Activated T-cell treated with anti-CD3 and anti-CD28 coated beads for 48 hours (primary cell): ENCODE measurements around the gene CCPG1.

Source experiments
- DNase-seq: peaks from one replicate; pipeline ENCODE4 v3.0.0-alpha.2; 2020; ENCODE audit warnings: low read depth

The CCPG1 gene

DNA sequence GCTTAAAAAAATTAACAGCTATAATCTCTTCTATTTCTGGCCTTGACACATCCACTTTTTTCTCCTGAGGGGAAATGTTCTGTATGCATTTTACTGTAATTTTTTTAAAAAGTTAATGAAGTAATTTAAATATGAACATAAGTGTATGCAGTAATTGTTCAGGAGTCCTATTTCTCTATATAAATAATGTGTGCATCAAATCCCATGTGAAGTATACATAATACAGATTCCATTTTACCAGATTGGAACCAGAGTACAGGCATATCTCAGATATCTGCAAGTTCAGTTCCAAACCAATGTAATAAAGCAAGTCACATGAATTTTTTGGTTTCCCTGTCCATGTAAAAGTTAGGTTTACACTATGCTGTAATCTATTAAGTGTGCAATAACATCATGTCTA is 26.6 kb downstream of the CCPG1 start:
- no peak for DNase-seq

DNA sequence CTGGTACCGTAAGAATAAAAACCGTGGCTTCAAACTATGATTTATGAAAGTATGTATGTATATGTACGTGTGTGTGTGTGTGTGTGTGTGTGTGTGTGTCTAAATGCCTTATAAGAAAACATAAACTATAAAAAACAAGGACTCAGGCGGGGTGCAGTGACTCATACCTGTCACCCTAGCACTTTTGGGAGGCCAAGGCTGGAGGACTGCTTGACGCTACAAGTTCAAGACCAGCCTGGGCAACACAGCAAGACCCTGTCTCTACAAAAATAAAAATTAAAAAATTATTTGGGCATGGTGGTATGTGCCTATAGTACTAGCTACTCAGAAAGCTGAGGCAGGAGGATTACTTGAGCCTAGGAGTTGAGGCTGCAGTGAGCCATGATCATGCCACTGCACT is 29.1 kb downstream of the CCPG1 start:
- no peak for DNase-seq

DNA sequence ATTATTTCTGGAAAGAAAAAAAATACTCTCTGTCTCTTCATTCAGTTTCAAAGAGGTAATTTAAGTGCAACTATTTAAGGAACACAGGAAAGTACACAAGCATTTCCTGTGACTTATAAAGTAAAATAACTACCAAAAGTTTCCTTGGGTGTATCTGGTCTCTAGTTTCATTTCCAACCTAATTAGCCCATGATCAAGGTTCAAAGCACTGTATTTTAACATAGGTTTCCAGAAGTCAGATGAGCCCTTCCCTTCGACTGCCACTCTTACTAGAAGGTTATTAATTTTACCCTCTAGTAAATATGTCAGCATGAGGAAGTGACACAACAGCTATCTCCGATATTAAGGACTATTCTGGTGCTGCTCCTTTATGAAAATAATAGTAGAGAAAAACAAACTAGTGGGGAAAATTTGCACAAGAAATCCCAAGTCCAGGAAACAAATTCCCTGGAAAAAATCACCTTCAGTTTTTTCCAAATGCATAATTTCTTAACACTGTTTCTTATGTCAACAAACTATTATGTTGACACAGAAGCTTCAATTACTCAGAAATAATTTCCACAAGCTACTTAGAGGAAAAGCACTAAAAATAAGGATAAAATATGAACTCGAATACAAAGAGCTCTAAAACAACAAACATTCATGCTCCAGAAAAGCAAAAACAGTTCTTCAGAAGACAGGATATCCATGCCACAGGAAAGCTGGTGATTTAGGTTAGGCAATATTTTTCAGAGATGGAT is 35.3 kb downstream of the CCPG1 start:
- DNase-seq: no peak

DNA sequence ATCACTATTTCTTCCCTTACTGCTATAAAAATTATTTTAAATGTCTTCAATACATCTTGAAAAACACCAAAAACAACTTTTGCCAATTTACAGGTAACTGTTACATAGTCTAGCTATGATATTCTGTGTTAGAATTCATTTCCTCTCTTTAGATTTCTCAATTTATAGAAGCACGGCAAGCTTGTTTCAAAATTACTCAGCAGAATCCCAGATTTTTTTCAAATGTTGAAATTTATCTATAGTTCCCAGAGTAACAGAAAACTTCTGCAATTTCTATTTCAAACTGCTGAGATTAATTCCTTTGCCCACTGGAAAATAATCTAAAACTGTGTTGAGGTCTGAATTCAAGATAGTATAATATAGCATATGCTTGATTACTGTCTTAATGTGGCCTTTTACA is 41.2 kb downstream of the CCPG1 start:
- DNase-seq: no peak

DNA sequence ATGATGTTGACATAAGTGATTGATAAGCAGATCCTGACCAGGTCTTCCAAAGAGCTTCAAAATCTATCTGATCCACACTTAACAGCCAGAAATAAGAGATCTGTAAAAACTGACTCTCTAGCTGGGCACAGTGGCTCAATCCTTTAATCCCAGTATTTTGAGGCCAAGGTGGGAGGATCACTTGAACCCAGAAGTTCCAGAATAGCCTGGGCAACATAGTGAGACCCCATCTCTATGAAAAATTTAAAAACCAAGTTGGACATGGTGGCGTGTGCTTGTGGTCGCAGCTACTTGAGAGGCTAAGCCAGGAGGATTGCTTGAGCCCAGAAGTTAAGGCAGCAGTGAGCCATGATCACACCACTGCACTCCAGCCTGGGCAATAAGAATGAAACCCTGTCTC is 45.5 kb downstream of the CCPG1 start:
- DNase-seq: no peak

DNA sequence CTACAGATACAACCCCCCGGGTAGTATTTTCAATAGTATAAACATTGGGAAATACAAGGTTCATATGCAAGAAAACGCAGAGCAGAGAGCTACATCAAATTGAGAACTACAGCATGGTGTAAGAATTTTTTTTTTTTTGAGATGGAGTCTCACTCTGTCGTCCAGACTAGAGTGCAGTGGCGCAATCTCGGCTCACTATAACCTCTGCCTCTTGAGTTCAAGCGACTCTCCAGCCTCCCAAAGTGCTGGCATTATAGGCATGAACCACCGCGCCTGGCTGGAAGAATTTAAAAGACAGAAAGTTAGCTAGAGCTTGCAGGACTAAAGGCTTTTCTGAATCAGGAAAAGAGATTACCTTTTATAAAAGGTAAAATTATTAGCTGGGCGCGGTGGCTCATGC is 47.1 kb downstream of the CCPG1 start:
- DNase-seq: no peak

DNA sequence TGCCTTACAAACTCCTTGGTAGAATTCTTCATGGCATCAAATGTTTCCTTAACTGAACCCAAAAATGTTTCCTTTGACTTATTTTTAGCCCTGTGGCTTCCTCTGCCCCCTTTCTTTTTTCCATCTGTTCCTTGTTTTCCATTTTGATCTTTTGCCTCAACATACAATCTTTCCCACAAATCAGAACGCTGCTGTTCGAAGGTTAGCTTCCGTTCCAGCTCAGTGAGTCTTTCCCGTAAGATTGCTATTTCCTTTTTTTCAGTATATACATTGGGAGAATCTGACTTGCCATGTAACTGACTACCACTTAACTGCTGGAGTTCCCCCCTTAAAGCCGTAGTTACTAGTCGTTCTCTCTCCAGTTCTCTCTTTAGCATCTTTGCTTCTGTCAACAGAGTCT is 47.9 kb downstream of the CCPG1 start:
- no peak for DNase-seq

DNA sequence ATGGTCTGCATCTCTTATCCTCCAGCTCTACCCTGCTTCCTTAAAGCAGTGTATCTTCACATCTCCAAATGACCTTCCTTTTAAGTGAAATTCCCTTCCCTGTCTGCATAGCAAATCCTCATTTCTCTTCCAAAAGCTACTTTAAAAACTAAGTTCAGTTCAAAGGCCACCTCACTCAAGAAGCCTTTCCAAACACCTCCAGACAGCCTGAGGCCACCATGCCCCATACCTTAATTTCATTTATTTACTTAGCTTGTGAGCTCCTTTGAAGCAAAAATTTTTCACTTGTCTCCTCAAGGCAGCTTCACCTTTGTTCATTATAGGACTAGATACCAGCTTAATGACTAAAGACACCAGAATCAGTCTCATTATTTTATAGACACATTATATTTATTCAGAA is 49.7 kb downstream of the CCPG1 start:
- no peak for DNase-seq

DNA sequence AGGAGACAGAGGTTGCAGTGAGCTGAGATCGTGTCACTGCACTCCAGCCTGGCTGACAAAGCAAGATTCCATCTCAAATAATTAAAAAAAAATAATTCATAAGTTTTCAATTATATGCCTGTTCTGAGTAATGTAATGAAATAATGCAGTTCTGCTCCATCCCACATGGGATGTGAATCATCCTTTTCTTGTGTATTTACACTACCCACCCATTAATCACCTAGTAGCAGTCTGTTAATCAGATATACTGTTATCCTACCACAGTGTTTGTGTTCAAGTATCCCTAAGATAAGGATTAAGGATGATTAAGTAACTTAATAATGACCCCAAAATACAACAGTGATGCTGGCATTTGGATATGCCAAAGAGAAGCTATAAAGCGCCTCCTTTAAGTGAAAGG is 50.4 kb downstream of the CCPG1 start:
- DNase-seq: no peak

DNA sequence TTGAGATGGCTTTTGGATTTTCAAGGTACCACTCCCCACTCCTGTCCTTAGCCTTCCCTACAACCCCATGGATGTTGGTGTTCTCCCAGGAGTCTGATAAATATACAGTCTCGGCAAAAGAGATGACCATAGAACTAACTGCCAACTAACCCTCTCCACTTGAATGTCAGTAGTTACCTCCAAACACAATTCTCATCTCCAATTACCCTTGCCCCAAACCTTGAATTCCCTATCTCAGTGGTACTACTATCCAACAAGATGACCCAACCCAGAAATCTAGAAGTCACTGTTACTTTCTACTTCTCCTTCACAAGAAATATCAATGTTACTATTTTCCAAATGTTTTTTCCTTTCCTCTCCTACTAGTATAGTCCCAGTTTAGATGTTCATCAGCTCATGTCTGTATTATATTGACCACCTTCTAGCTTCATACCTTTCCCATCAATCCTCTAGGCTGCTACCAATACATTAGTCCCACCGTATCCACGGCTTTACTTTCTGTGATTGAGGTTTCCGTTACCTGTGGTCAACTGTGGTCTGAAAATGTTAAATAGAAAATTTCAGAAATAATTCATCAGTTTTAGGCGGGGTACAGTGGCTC is 51.1 kb downstream of the CCPG1 start:
- DNase-seq: no peak

DNA sequence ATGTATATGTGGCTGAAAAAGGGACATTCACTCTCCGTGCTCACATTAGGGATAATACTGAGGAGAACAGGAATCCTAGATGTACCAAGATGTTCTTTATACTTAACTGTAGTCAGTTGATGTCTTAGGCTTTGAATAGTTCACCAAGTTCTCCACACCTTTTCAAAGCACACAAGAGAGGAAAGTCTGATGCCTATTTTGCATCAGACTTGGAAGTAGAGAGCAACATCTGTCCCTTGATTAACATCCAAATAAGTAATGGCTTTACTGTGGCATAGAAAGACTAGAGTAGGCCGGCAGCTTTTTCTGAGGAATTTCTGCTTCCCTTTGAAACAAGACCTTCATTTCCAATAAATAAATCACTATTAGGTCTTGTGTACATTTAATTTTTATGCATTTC is 55.1 kb downstream of the CCPG1 start:
- no peak for DNase-seq

DNA sequence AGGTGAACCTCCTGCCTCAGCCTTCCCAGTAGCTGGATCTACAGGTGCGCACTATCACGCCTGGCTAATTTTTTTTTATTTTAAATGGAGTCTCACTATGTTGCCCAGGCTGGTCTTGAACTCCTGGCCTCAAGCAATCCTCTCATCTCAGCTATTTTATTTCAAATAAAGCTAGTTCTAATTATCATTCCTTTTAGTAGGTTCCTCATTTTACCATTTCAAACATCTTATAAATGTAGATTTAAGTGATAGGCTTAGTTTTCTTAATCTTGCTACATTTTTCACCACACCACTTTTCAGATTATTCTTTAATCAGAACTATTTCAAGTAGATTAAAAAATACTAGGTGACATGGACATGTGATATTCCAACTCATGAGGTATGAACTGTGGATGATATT is 58.9 kb downstream of the CCPG1 start:
- no peak for DNase-seq

DNA sequence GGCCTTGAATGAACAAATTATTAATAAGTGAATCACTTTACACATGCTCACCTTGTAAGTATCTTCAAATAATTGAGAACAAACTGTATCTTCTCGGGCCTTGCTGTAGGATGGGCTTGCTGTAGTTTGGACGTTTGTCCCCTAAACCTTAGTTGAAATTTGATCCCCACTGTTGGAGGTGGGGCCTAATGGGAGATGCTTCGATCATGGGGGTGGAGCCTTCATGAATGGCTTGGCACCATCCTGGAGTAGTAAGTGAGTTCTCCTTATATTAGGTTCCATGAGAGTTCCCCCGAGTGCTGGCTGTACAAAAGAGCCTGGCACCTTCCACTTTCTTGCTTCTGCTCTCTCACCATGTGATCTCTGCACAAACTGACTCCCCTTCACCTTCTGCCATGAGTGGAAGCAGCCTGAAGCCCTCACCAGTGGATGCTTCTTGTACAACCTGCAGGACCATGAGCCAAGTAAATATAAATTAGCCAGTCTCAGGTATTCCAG is 59.8 kb downstream of the CCPG1 start:
- no peak for DNase-seq

DNA sequence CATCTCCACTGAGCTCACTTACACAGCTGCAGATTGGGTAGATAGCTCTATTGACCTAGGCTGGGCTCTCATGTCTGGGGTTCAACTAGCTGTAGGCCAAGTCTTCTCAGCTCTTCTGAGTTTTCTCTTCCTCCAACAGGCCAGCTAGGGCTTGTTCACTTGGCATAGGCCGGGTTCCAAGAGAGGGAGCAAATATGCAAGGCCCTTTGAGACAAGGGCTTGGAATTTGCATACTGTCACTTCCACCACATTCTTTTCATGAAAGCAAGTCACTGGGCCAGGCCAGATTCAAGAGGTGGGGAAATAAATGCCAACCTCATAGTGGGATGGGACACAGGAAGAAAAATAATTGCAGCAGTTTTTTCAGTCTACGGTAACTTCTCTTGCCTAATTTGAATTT is 64.0 kb downstream of the CCPG1 start:
- no peak for DNase-seq

DNA sequence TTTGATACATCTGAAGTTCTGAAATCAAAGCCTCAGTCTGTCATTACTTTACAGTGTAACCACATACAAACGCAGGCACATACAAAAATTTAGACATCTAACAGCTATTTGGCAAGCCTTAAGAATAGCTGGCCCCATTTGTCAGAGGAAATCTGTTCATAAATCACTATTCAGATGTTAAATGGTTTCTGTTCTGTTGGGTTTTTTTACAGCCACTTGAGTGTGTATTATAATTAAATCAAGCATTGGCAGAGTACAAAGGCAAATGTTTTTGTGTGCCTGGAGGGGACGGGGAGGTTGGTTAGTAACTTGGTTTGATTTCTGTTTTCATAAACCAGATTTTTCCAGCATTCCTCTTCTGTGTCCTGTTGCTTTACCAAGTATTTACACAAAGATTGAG is 65.0 kb downstream of the CCPG1 start:
- DNase-seq: no peak

DNA sequence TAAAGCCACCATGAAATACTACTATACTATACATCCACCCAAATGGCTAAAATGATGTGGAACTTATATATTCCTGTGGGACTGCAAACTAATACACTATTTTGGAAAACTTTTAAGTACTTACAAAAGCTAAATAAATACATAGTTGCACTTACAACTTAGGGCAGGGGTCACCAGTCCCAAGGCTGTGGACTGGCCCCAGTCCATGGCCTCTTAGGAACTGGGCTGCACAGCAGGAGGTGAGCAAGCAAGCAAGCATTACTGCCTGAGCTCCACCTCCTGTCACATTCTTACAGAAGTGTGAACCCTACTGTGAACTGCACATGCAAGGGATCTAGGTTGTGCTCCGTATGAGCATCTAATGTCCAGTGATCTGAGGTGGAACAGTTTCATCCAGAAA is 71.0 kb downstream of the CCPG1 start:
- no peak for DNase-seq

DNA sequence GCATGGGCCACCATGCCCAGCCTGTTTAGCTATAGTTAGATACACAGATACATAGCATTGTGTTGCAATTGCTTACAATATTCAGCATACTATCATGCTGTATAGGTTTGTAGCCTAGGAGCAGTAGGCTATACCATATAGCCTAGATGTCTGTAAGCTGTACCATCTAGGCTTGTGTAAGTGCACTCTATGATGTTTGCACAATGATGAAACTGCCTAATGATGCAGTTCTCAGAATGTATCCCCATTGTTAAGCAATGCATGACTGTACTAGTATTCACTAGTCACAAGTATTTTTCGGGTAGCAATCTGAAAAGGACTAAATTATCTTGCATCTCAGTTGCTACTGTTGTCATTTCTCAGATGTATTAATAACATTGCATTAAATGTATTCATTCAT is 73.2 kb downstream of the CCPG1 start:
- DNase-seq: no peak

DNA sequence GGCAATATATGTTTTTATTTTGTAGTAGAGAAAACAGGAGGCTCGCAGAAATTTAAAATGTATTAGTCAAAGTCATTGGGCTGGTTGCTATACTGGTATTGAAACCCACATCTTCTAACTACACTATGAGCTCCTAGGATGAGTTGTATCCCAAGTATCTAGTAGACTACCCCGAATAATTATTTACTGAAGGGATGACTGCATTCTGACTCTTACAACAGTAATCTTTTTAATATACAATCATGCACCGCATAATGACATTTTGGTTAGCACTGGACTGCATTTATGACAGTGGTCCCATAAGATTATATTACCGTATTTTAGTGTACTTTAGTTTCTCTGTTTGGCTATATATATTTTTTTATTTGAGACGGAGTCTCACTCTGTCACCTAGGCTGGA is 73.8 kb downstream of the CCPG1 start:
- no peak for DNase-seq

DNA sequence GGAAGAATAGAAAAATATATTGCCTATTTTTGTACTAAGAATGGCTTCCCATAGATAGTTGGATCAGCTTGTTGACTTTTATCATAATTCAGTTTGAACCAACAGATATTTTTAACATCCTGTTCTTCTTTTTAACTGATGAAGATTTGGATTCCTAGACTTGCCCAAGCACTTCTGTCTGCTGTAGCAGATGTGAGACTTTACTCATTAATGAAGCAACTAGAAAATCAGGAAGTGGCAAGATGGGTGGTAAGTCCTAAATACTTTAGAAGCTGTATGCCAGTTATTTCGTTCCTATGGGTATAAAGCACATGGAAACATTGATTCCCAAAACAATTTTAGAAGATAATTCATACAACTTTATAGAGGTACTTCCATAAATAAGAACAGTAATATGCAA is 80.8 kb downstream of the CCPG1 start:
- DNase-seq: no peak

DNA sequence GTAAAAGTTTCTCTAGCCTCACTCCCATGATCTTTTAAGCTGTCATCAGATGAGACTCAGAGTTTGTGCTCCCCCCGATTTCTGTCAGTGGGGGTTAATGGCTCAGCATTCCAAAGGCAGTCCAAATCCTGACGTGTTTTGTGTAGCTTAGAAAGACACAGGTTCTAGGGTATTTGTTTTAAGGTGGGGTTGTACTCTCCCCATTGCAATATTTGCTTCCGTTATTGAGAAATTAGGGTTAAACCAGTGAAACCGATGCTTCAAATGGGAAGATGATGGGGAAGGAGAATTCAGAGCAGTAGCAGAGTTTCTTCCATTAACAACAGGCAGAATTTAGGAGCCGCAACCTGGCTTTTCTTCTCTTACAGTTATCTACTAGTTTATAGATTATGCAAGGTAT is 85.7 kb downstream of the CCPG1 start:
- DNase-seq: no peak

DNA sequence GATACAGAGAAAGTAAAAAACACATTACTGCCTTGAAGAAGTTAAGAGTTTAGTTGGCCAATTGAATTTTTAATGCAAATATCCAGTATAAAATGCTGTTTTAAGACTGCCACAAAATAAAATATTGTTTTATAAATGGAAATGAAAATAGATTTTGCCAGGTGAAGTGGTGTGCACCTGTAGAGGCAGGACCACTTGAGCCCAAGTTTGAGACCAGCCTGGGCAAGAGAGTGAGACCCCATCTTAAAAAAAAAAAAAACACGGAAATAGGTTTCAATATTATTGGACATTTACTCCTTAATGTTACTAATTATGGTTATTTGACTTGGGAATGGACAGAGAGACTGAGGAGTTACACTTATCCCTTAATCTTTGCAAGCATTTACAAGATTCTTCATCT is 87.2 kb downstream of the CCPG1 start:
- no peak for DNase-seq

DNA sequence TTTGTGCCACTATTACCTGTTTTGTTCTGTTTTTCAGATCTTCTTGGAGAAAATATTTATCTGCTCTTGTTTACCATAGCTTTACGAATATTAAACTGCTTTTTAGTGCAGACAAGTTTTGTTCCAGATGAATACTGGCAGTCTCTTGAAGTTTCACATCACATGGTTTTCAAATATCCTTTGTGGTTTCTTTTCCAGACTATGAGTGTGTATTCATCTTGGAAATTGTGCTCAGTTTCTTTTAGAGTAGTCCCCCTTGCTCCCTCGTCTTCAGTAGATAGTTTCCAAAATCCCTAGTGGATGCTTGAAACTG is 88.0 kb downstream of the CCPG1 start:
- no peak for DNase-seq

DNA sequence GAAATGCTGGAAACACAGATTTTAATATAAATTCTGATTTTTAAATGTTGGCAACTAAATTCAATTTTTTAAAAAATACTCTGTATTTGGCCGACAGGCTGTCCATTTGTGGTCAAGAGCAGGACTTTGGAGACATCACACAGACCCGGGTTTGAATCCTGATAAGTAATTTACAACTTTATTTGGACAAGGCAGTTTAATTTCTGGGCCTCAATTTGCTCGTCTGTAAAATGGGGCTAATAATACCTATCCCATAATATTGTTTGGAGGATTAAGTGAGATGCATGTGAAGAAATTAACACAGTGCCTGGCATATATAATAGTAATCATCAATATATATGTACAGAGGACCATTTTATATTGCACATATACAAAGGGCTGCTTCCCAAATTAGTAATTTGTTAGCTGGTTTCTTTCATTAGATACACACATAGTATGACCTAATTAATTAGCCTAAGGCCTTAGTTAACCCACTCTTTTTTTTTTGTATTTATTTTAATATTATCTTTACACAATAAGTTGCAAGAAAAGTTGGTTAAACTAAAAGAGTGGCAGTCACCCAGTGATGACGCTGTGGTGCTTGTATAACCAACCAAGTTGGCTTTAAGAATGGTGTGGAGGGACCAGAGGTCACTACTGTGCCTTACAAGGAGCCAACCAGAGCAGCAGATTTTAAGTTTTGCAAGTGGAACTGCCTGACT is 88.5 kb downstream of the CCPG1 start:
- no peak for DNase-seq
